Measurements from ENCODE around the gene RBM20. TPM values are rescaled to one million over a fixed set of nuclear protein-coding genes. Genes with fewer than 3 reads are reported as not detected.

RBM20 gene
- polyA plus RNA-seq, 2 of the 4 experiments (the other 2 are of a cell fraction): 1.5 to 1.8 TPM

DNA sequence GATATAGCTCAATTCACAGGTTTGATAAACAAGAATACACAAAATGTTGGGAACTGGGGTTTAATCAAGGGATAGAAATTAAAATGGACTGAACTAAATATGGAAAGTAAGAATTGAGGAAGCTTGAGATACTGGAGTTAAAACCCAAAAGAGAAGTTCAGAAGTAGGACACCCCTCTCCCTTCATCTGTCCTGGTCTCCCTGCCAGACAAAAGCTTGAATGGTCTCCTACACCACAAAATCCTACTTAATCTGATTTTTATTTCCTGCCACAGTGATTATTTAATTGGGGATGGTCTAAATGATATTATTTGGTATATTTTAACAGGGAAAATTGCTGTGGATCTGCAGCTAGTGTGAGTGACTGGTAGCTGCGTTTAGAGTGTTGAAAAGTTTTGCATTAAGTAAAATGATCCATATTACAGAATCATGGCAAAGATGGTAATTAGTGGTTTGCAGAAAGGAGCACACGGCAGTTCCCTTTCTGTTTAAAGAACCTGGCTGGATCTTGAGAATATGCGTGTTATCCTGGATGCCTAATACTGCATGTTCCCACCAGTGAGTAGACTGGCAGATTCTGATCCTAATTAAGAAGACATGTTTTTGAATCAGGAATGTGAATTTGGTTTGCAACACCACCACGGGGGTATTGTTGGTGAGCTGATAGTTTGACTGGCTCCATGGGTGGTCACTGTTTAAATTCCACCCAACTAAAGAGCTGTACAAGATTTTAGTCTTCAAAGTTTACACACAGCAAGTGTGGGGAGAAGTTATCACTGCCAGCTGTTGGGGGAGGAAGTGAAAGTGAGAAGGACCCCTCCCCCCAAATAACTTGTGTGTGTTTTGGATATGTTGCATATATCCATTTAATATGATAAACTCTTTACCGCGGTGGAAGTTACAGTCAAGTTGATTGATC lies 5.5 kb downstream of the RBM20 start:
- no peak overlapping the region for H3K4me3 ChIP-seq
- whole genome bisulfite sequencing (ENCODE audit: missing lambda C conversion rate): 81% methylated on average over 6 of the region's 6 CpGs
- 0 out of 6 replicates have a peak overlapping the region, but pooled peaks of 1 of the 2 experiments have one; percentile 1 for H3K27ac ChIP-seq
- peaks cover 55% of the 10 kb centered on the region for H3K4me1 ChIP-seq
- DNase-seq (ENCODE audit: low read depth in 1 of 2, low spot score in 1 of 2): no peak
- TF ChIP-seq RFX5 (IDR thresholded peaks at IDR 0.05) (no peak), MYC (IDR thresholded peaks at IDR 0.05; ENCODE audit: borderline replicate concordance, low read length) (no peak), CBX8 (IDR thresholded peaks at IDR 0.05) (no peak), NFE2L2 (conservative IDR thresholded peaks at IDR 0.05; ENCODE audit: low read length) (no peak), GATA3 (IDR thresholded peaks at IDR 0.05; ENCODE audit: borderline replicate concordance) (no peak), FOSL2 (IDR thresholded peaks at IDR 0.05) (no peak), FOSL2 (CRISPR knock-in tag; IDR thresholded peaks at IDR 0.05) (no peak), CBX2 (IDR thresholded peaks at IDR 0.05; ENCODE audit: borderline replicate concordance, low read depth) (no peak), HOXB13 (CRISPR knock-in tag; IDR thresholded peaks at IDR 0.05; ENCODE audit: low read depth) (no peak)
- H3K9me3 ChIP-seq: no peaks in the 10 kb centered on the region
- no peak for FAIRE-seq
- no peak for ATAC-seq
- ChIA-PET POLR2A (interaction anchor here (1.3 kb wide), 1 partner anchor 22 kb away, joined by 3 read pairs; no protein-coding TSS in a partner anchor), CTCF (interaction anchor here (0.5 to 4.8 kb wide), 7 partner anchors 11 to 1870 kb away, joined by 3 to 23 read pairs (median 3); no protein-coding TSS in a partner anchor)
- H3K4me2 ChIP-seq: 0 out of 3 replicates have a peak overlapping the region, but pooled peaks have one; percentile 41

DNA sequence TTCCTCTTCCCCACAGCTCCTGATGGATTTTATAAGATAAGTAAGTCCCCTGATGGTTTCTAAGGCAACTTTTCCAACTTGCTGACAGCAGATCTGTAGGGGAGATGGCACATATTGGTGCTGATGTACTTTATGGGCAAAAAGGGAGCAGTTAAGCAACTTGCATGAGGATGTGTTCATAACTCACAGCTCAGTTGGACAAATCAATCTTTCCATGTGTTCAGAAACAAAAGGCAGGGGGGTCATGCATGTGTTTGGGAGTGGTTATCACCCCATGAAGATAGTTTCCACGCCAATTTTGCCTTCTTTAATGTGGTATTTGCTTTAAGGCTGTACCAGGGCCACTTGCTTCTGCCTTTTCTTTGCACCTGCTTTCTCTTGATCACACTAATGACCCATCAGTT lies 6.1 kb downstream of the RBM20 start:
- DNase-seq (ENCODE audit: low read depth in 1 of 2, low spot score in 1 of 2) (no peak), FAIRE-seq (no peak), ATAC-seq (no peak)
- ChIA-PET CTCF (interaction anchor here (0.6 to 4.8 kb wide), 2 partner anchors 22 to 29 kb away, joined by 3 to 23 read pairs; no protein-coding TSS in a partner anchor), POLR2A (no interaction called here)
- H3K4me1 ChIP-seq: peaks cover 53% of the 10 kb centered on the region
- H3K27ac ChIP-seq: no peak overlapping the region
- no peak overlapping the region for H3K4me3 ChIP-seq
- no peaks in the 10 kb centered on the region for H3K9me3 ChIP-seq
- 48% methylated on average over 1 of the region's 1 CpG for WGBS (ENCODE audit: missing lambda C conversion rate)
- H3K4me2 ChIP-seq: no peak overlapping the region
- TF ChIP-seq, protein P1, sequence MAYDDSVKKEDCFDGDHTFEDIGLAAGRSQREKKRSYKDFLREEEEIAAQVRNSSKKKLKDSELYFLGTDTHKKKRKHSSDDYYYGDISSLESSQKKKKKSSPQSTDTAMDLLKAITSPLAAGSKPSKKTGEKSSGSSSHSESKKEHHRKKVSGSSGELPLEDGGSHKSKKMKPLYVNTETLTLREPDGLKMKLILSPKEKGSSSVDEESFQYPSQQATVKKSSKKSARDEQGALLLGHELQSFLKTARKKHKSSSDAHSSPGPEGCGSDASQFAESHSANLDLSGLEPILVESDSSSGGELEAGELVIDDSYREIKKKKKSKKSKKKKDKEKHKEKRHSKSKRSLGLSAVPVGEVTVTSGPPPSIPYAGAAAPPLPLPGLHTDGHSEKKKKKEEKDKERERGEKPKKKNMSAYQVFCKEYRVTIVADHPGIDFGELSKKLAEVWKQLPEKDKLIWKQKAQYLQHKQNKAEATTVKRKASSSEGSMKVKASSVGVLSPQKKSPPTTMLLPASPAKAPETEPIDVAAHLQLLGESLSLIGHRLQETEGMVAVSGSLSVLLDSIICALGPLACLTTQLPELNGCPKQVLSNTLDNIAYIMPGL (CRISPR knock-in tag; IDR thresholded peaks at IDR 0.05; ENCODE audit: borderline replicate concordance): no peak
- TF ChIP-seq TP53 (CRISPR knock-in tag; IDR thresholded peaks at IDR 0.05) (no peak), EHF (CRISPR knock-in tag; IDR thresholded peaks at IDR 0.05) (no peak), ESRRA (IDR thresholded peaks at IDR 0.05; ENCODE audit: borderline replicate concordance, low read length) (no peak), BHLHE40 (IDR thresholded peaks at IDR 0.05; ENCODE audit: low read depth, low read length) (no peak), ZSCAN20 (CRISPR knock-in tag; IDR thresholded peaks at IDR 0.05) (no peak), FOSL2 (IDR thresholded peaks at IDR 0.05) (no peak), FOSL2 (CRISPR knock-in tag; IDR thresholded peaks at IDR 0.05) (no peak), HEYL (CRISPR knock-in tag; IDR thresholded peaks at IDR 0.05) (no peak), FOXS1 (CRISPR knock-in tag; IDR thresholded peaks at IDR 0.05) (no peak), ZC3H11A (IDR thresholded peaks at IDR 0.05) (no peak), MAFK (IDR thresholded peaks at IDR 0.05; ENCODE audit: partially characterized antibody) (no peak), JUNB (IDR thresholded peaks at IDR 0.05) (no peak), HOXB5 (CRISPR knock-in tag; IDR thresholded peaks at IDR 0.05) (no peak)
- TF ChIP-seq, protein P2, sequence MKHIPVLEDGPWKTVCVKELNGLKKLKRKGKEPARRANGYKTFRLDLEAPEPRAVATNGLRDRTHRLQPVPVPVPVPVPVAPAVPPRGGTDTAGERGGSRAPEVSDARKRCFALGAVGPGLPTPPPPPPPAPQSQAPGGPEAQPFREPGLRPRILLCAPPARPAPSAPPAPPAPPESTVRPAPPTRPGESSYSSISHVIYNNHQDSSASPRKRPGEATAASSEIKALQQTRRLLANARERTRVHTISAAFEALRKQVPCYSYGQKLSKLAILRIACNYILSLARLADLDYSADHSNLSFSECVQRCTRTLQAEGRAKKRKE (CRISPR knock-in tag; IDR thresholded peaks at IDR 0.05; ENCODE audit: low read depth): no peak
- TF ChIP-seq, protein P3, sequence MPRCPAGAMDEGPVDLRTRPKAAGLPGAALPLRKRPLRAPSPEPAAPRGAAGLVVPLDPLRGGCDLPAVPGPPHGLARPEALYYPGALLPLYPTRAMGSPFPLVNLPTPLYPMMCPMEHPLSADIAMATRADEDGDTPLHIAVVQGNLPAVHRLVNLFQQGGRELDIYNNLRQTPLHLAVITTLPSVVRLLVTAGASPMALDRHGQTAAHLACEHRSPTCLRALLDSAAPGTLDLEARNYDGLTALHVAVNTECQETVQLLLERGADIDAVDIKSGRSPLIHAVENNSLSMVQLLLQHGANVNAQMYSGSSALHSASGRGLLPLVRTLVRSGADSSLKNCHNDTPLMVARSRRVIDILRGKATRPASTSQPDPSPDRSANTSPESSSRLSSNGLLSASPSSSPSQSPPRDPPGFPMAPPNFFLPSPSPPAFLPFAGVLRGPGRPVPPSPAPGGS (IDR thresholded peaks at IDR 0.05): no peak

Measured in A549 (cell line).